GM23338 (cell line): ENCODE measurements around the gene ADCY5. TPM values are rescaled to one million over a fixed set of nuclear protein-coding genes. Genes with fewer than 3 reads are reported as not detected.

Experiments
- REST ChIP-seq: IDR thresholded peaks from one replicate; pipeline ENCODE4 v1.6.1; 2018; ENCODE audit warnings: antibody characterized with exemption; ENCODE audit not compliant: unreplicated experiment
- STAT1 ChIP-seq: IDR thresholded peaks from one replicate; pipeline ENCODE4 v1.6.1; 2016; ENCODE audit warnings: antibody characterized with exemption; ENCODE audit not compliant: unreplicated experiment
- ZNF462 ChIP-seq: fragments of 250-450 bp; sonication (Bioruptor Pico); IDR thresholded peaks from 2 replicates; pipeline ENCODE4 v1.5.0; 2020; ENCODE audit warnings: mild to moderate bottlenecking, moderate library complexity
- polyA plus RNA-seq: library from polyadenylated mRNA; unstranded; fragments of >200 nt; fragmentation: Nextera tagmentation; extraction: Ambion mirVana; gene quantifications from 2 replicates; pipeline ENCODE4 v1.2.1, GENCODE V29; 2016
- total RNA-seq: library from RNA; depleted of rRNA; stranded (reverse); fragments of >200 nt; shearing (Covaris generic); gene quantifications from 2 replicates; pipeline ENCODE4 v1.2.3, GENCODE V29; 2014

ADCY5 gene
- total and polyA plus RNA-seq, 2 experiments from 2014 or later = 3.5 to 10.2 TPM

- TF ChIP-seq ZNF462 (CRISPR knock-in tag) = no peak
- no peak for TF ChIP-seq REST
- no peak for TF ChIP-seq STAT1
Measured at GRCh38 chr3:123439806-123440580, 8.9 kb downstream of the ADCY5 start (continued).
